Stimulated activated CD4-positive, alpha-beta T cell treated with anti-CD3 and anti-CD28 coated beads, Interleukin-4, amount 100 ng/mL, for 4 hours (primary cell): ENCODE measurements around the gene ANKRD36B.
"Not testable (repeated sequence)": the region's sequence is repeated elsewhere in the genome, so short reads cannot be mapped to it uniquely, and the experiment has no call there.

Source experiments
- DNase-seq, 2 experiments: peaks; one replicate each; pipeline ENCODE4 v3.0.0-alpha.2; 2020

ANKRD36B gene

DNA sequence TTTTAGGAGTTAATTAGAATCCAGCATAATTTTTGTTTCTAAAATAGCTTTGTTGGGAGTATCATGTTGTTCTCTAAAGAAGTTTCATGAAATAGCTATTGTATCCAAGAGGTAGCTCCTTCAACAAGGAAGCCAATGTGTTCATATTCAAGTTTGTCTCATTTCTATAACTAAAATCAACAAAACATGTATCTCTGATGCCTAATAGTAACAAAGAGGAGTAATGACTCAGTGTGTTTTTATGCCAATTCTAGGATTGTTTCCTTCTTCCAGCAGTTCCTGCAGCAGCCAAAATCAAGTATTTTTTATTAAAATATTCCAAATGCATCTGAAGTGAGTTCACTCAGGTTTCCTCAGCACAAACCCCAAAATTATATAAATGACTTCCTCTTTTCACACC is 41.1 kb downstream of the ANKRD36B start:
- not testable (repeated sequence) for DNase-seq

GRCh38 chr2:97546711-97547110 is 43.0 kb downstream of the ANKRD36B start:
- no peak for DNase-seq

DNA sequence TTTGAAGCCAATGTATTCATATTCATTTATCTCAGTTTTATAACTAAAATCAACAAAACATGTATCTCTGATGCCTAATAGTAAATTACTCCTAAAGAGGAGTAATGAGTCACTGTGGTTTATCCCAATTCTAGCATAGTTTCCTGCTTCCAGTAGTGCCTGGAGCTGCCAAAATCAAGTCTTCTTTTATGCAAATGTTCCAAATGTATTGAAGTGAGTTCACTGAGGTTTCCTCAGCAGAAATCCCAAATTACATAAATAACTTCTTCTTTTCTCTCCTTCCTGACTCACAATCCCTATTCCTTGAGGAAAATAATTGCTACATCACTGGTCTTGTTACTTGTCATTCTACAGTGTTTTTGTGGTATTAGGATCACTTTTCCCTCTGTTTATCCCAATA is 44.8 kb downstream of the ANKRD36B start:
- not testable (repeated sequence) for DNase-seq

- not testable (repeated sequence) for DNase-seq
Measured at GRCh38 chr2:97525904-97526303, 63.8 kb downstream of the ANKRD36B start.

- not testable (repeated sequence) for DNase-seq
Measured at GRCh38 chr2:97523816-97524215, 65.9 kb downstream of the ANKRD36B start.

- DNase-seq: not testable (repeated sequence)
Measured at GRCh38 chr2:97522916-97523555, 66.6 kb downstream of the ANKRD36B start.

- DNase-seq: not testable (repeated sequence)
Measured at GRCh38 chr2:97495651-97496050, 94.0 kb downstream of the ANKRD36B start.

DNA sequence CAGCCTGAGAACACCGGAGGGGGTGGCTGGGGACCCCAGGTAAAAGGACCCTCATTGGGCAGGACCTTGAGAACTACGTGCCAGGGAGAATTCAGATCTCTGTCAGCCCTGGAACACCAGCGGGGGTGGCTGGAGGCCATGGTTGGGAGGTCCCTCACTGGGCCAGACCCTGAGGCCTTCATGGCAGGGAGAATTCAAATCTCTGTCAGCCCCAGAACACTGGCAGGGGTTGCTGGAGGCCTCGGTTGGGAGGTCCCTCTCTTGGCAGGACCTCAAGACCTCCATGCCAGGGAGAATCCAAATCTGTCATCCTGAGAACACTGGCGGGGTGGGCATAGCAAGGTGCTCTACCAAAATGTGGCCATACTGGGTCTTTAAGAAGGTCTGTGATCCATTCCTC is 99.5 kb downstream of the ANKRD36B start:
- peak in 1 of 2 experiments; percentile 0 for DNase-seq
